NT2/D1 (cell line): ENCODE data around the gene SLC6A19.

Source experiments
- DNase-seq: peaks from one replicate; pipeline ENCODE4 v3.0.0-alpha.2; 2011; ENCODE audit warnings: low read depth, low spot score
- H3K27me3 ChIP-seq: 2 replicates; pipeline ENCODE4 v1.6.0; 2011; ENCODE audit warnings: mild to moderate bottlenecking; ENCODE audit not compliant: insufficient read length, insufficient read depth
- H3K36me3 ChIP-seq: 2 replicates; pipeline ENCODE4 v1.6.1; 2011; ENCODE audit warnings: mild to moderate bottlenecking, low read length, mixed read lengths; ENCODE audit not compliant: insufficient read depth, insufficient read length
- H3K4me1 ChIP-seq: 2 replicates; pipeline ENCODE4 v1.5.1; 2011; ENCODE audit not compliant: insufficient read depth, insufficient read length
- H3K4me3 ChIP-seq: 2 replicates; pipeline ENCODE4 v1.5.1; 2011; ENCODE audit warnings: low read depth; ENCODE audit not compliant: insufficient read length
- H3K9ac ChIP-seq: 2 replicates; pipeline ENCODE4 v1.6.0; 2011; ENCODE audit warnings: low read depth; ENCODE audit not compliant: insufficient read length
- H3K9me3 ChIP-seq: 2 replicates; pipeline ENCODE4 v1.5.1; 2011; ENCODE audit warnings: mild to moderate bottlenecking, low read length; ENCODE audit not compliant: insufficient read depth
- SUZ12 ChIP-seq: IDR thresholded peaks from 2 replicates; pipeline ENCODE4 v1.6.1; 2011; ENCODE audit not compliant: insufficient read length, insufficient read depth; ENCODE audit errors: extremely low read depth
- YY1 ChIP-seq: IDR thresholded peaks from 2 replicates; pipeline ENCODE4 v1.6.1; 2011; ENCODE audit not compliant: insufficient read length, insufficient read depth
- ZNF274 ChIP-seq: IDR thresholded peaks from 2 replicates; pipeline ENCODE4 v1.6.1; 2011; ENCODE audit warnings: mild to moderate bottlenecking, low read depth, low read length

The SLC6A19 gene

GRCh38 chr5:1177826-1178528, 23.4 kb upstream of the SLC6A19 start:
- TF ChIP-seq ZNF274 (no peak), SUZ12 (no peak), YY1 (no peak)
- H3K4me1 ChIP-seq: peaks cover 7% of the 10 kb centered on the region
- H3K4me3 ChIP-seq: no peak overlapping the region
- no peak overlapping the region for H3K9ac ChIP-seq
- H3K27me3 ChIP-seq: peaks cover 3% of the 10 kb centered on the region
- H3K36me3 ChIP-seq: no peaks in the 10 kb centered on the region
- no peak for DNase-seq
- peaks cover 7% of the 10 kb centered on the region; the same call in 1 of the 2 replicates for H3K9me3 ChIP-seq

- Histone ChIP-seq H3K9ac (no peak overlapping the region), H3K36me3 (no peaks in the 10 kb centered on the region), H3K9me3 (peaks cover 7% of the 10 kb centered on the region; the same call in 1 of the 2 replicates), H3K27me3 (peaks cover 3% of the 10 kb centered on the region), H3K4me3 (no peak overlapping the region), H3K4me1 (peaks cover 7% of the 10 kb centered on the region)
- no peak for TF ChIP-seq ZNF274
- no peak for TF ChIP-seq YY1
- TF ChIP-seq SUZ12: no peak
- DNase-seq: no peak
Measured at GRCh38 chr5:1178529-1179382, 22.6 kb upstream of the SLC6A19 start.

- H3K27me3 ChIP-seq: no peaks in the 10 kb centered on the region
- peaks cover 7% of the 10 kb centered on the region for H3K4me1 ChIP-seq
- TF ChIP-seq SUZ12: no peak
- TF ChIP-seq ZNF274: no peak
- no peak for TF ChIP-seq YY1
- no peaks in the 10 kb centered on the region for H3K36me3 ChIP-seq
- no peak overlapping the region for H3K9ac ChIP-seq
- DNase-seq: no peak
- peaks cover 7% of the 10 kb centered on the region; the same call in 1 of the 2 replicates for H3K9me3 ChIP-seq
- no peak overlapping the region for H3K4me3 ChIP-seq
Measured at GRCh38 chr5:1179383-1179715, 22.0 kb upstream of the SLC6A19 start.

- H3K4me1 ChIP-seq: peaks cover 7% of the 10 kb centered on the region
- no peaks in the 10 kb centered on the region for H3K27me3 ChIP-seq
- H3K9me3 ChIP-seq: peaks cover 2% of the 10 kb centered on the region; the same call in 1 of the 2 replicates
- no peak for DNase-seq
- H3K9ac ChIP-seq: no peak overlapping the region
- no peak overlapping the region for H3K4me3 ChIP-seq
- H3K36me3 ChIP-seq: no peaks in the 10 kb centered on the region
- TF ChIP-seq ZNF274 (no peak), YY1 (no peak), SUZ12 (no peak)
Measured at GRCh38 chr5:1180096-1180495, 21.3 kb upstream of the SLC6A19 start.

- Histone ChIP-seq H3K4me3 (no peak overlapping the region), H3K9ac (no peak overlapping the region)
- TF ChIP-seq SUZ12 (no peak), YY1 (no peak), ZNF274 (no peak)
Measured at GRCh38 chr5:1180841-1181271, 20.5 kb upstream of the SLC6A19 start.

GRCh38 chr5:1181451-1182359, 19.7 kb upstream of the SLC6A19 start:
- H3K27me3 ChIP-seq: no peaks in the 10 kb centered on the region
- no peak for DNase-seq
- no peaks in the 10 kb centered on the region for H3K36me3 ChIP-seq
- no peak for TF ChIP-seq SUZ12
- no peak for TF ChIP-seq YY1
- TF ChIP-seq ZNF274: no peak
- no peak overlapping the region for H3K4me3 ChIP-seq
- H3K9ac ChIP-seq: no peak overlapping the region
- H3K9me3 ChIP-seq: no peaks in the 10 kb centered on the region
- peaks cover 15% of the 10 kb centered on the region for H3K4me1 ChIP-seq

More at GRCh38 chr5:1180841-1181271, 20.5 kb upstream of the SLC6A19 start:
- Histone ChIP-seq H3K4me1 (peaks cover 8% of the 10 kb centered on the region), H3K36me3 (no peaks in the 10 kb centered on the region), H3K27me3 (no peaks in the 10 kb centered on the region), H3K9me3 (no peaks in the 10 kb centered on the region)
- no peak for DNase-seq

GRCh38 chr5:1182360-1182632, 19.1 kb upstream of the SLC6A19 start:
- peaks cover 15% of the 10 kb centered on the region for H3K4me1 ChIP-seq
- no peaks in the 10 kb centered on the region for H3K9me3 ChIP-seq
- H3K9ac ChIP-seq: no peak overlapping the region
- H3K4me3 ChIP-seq: no peak overlapping the region
- TF ChIP-seq ZNF274 (no peak), SUZ12 (no peak), YY1 (no peak)
- H3K27me3 ChIP-seq: no peaks in the 10 kb centered on the region
- no peak for DNase-seq
- H3K36me3 ChIP-seq: no peaks in the 10 kb centered on the region
